Natural killer cell (primary cell): ENCODE measurements around the gene GAREM1. TPM values are rescaled to one million over a fixed set of nuclear protein-coding genes. Genes with fewer than 3 reads are reported as not detected.

Source experiments
- ATAC-seq, 3 donors: fragments of 150-1000 bp in 2 of 3; fragments of 200-7000 bp in 1 of 3; cut with Tn5 transposase; 1 replicate in 1 of 3; 2 replicates in 2 of 3; pipeline ENCODE4 v1.10.0; 2021; ENCODE audit warnings: mild to moderate bottlenecking in 2 of 3, moderate library complexity in 2 of 3
- DNase-seq, 2 donors: peaks; one replicate each; pipeline versions ENCODE4 v3.0.0 to v3.0.0-alpha.2; 2013 to 2021; ENCODE audit warnings: mixed read lengths in 1 of 2
- H3K27ac ChIP-seq: one replicate; pipeline ENCODE4 v1.5.1; 2013; ENCODE audit warnings: mild to moderate bottlenecking, low read length
- H3K27me3 ChIP-seq: one replicate; pipeline ENCODE4 v1.6.1; 2013; ENCODE audit warnings: low read length; ENCODE audit not compliant: control insufficient read depth, insufficient read depth
- H3K36me3 ChIP-seq: one replicate; pipeline ENCODE4 v1.6.1; 2013; ENCODE audit warnings: low read length; ENCODE audit not compliant: control insufficient read depth, insufficient read depth
- H3K4me1 ChIP-seq: one replicate; pipeline ENCODE4 v1.6.1; 2013; ENCODE audit warnings: low read length; ENCODE audit not compliant: control insufficient read depth, insufficient read depth
- H3K4me3 ChIP-seq: one replicate; pipeline ENCODE4 v1.5.1; 2013; ENCODE audit warnings: low read length
- H3K9me3 ChIP-seq: one replicate; pipeline ENCODE4 v1.6.1; 2013; ENCODE audit warnings: low read length; ENCODE audit not compliant: control insufficient read depth, insufficient read depth
- H3K27ac Mint-ChIP-seq, 2 donors: one replicate each; pipeline ENCODE4 v1.8.0; 2022; ENCODE audit warnings: mild to moderate bottlenecking in 2 of 2, mixed read lengths in 2 of 2, moderate library complexity in 1 of 2
- H3K27me3 Mint-ChIP-seq, 2 donors: one replicate each; pipeline ENCODE4 v1.8.0; 2022; ENCODE audit warnings: low read depth in 2 of 2, mixed read lengths in 2 of 2
- H3K36me3 Mint-ChIP-seq: one replicate; pipeline ENCODE4 v1.8.0; 2022; ENCODE audit warnings: mixed read lengths
- H3K4me1 Mint-ChIP-seq, 2 donors: one replicate each; pipeline ENCODE4 v1.8.0; 2022; ENCODE audit warnings: mixed read lengths in 2 of 2
- H3K4me3 Mint-ChIP-seq: one replicate; pipeline ENCODE4 v1.8.0; 2022; ENCODE audit warnings: mild to moderate bottlenecking, moderate library complexity, mixed read lengths
- H3K9me3 Mint-ChIP-seq, 2 donors: one replicate each; pipeline ENCODE4 v1.8.0; 2022; ENCODE audit warnings: mixed read lengths in 2 of 2
- CTCF ChIP-seq: fragments of 200-600 bp; IDR thresholded peaks from one replicate; pipeline ENCODE4 v1.8.0; 2022; ENCODE audit warnings: antibody characterized with exemption
- WGBS: methylation state at CpG from one replicate; pipeline ENCODE4 v1.1.7; 2013; ENCODE audit warnings: missing lambda C conversion rate; ENCODE audit not compliant: insufficient coverage; 5-methylcytosine and 5-hydroxymethylcytosine counted together
- intact Hi-C: fragments of 100-400 bp; cut with micrococcal nuclease; formaldehyde crosslinking; loops from one replicate; pipeline ENCODE4 v1.14.2; 2022
- total RNA-seq, 4 donors: library from RNA; stranded (reverse); fragments of 120-200 nt in 1 of 4; gene quantifications; one replicate each; pipeline versions ENCODE4 v1.2.3 to v1.2.4, GENCODE V29; 2013 to 2022

GAREM1 gene
- total RNA-seq, 3 donors from 2014 or later (not counting 1 experiment from before 2014, with no cell fraction given): 0.09 TPM; not detected in 2

- Mint-ChIP-seq H3K4me1 (no peaks in the 10 kb centered on the region), H3K27ac (no peak overlapping the region), H3K36me3 (no peaks in the 10 kb centered on the region), H3K27me3 (peaks cover 0 to 25% of the 10 kb centered on the region in 2 donors), H3K4me3 (no peak overlapping the region), H3K9me3 (no peaks in the 10 kb centered on the region)
- no peaks in the 10 kb centered on the region for H3K27me3 ChIP-seq
- no peak for ATAC-seq
- no peaks in the 10 kb centered on the region for H3K9me3 ChIP-seq
- no peaks in the 10 kb centered on the region for H3K36me3 ChIP-seq
- no peak overlapping the region for H3K27ac ChIP-seq
- no peak overlapping the region for H3K4me3 ChIP-seq
- TF ChIP-seq CTCF: no peak
- no CpG with 5 or more reads among the region's 1 CpG for WGBS
- DNase-seq: no peak
- no peaks in the 10 kb centered on the region for H3K4me1 ChIP-seq
- intact Hi-C loops: no loop called here
Measured at GRCh38 chr18:32389191-32389590, 81.5 kb downstream of the GAREM1 start.

- Mint-ChIP-seq H3K27ac (no peak overlapping the region), H3K27me3 (peaks cover 8 to 25% of the 10 kb centered on the region in 2 donors), H3K9me3 (no peaks in the 10 kb centered on the region), H3K36me3 (no peaks in the 10 kb centered on the region), H3K4me1 (no peaks in the 10 kb centered on the region), H3K4me3 (no peak overlapping the region)
- DNase-seq (no peak), ATAC-seq (no peak)
- no peak for TF ChIP-seq CTCF
- H3K9me3 ChIP-seq: no peaks in the 10 kb centered on the region
- WGBS: 86% methylated on average over 5 of the region's 5 CpGs
- H3K36me3 ChIP-seq: no peaks in the 10 kb centered on the region
- H3K27me3 ChIP-seq: no peaks in the 10 kb centered on the region
- H3K4me3 ChIP-seq: no peak overlapping the region
- no peaks in the 10 kb centered on the region for H3K4me1 ChIP-seq
- intact Hi-C loops: no loop called here
- H3K27ac ChIP-seq: no peak overlapping the region
Measured at GRCh38 chr18:32386471-32386870, 84.2 kb downstream of the GAREM1 start.

- Mint-ChIP-seq H3K36me3 (no peaks in the 10 kb centered on the region), H3K4me3 (no peak overlapping the region), H3K9me3 (no peaks in the 10 kb centered on the region), H3K27me3 (peaks cover 5 to 9% of the 10 kb centered on the region in 2 donors), H3K27ac (no peak overlapping the region), H3K4me1 (no peaks in the 10 kb centered on the region)
- Histone ChIP-seq H3K27ac (no peak overlapping the region), H3K9me3 (no peaks in the 10 kb centered on the region), H3K4me3 (no peak overlapping the region), H3K27me3 (no peaks in the 10 kb centered on the region), H3K4me1 (no peaks in the 10 kb centered on the region), H3K36me3 (no peaks in the 10 kb centered on the region)
- 75% methylated on average over 3 of the region's 4 CpGs for WGBS
- no peak for TF ChIP-seq CTCF
- no peak for ATAC-seq
- DNase-seq: no peak
- intact Hi-C loops: no loop called here
Measured at GRCh38 chr18:32383050-32383819, 87.4 kb downstream of the GAREM1 start.

- H3K4me3 ChIP-seq: no peak overlapping the region
- Mint-ChIP-seq H3K36me3 (no peaks in the 10 kb centered on the region), H3K9me3 (no peaks in the 10 kb centered on the region), H3K27me3 (peaks cover 0 to 9% of the 10 kb centered on the region in 2 donors), H3K4me1 (no peaks in the 10 kb centered on the region), H3K4me3 (no peak overlapping the region), H3K27ac (no peak overlapping the region)
- ATAC-seq: no peak
- H3K27ac ChIP-seq: no peak overlapping the region
- TF ChIP-seq CTCF: no peak
- H3K27me3 ChIP-seq: no peaks in the 10 kb centered on the region
- WGBS: 89% methylated on average over 2 of the region's 2 CpGs
- H3K9me3 ChIP-seq: no peaks in the 10 kb centered on the region
- no peaks in the 10 kb centered on the region for H3K36me3 ChIP-seq
- intact Hi-C loops: no loop called here
- H3K4me1 ChIP-seq: no peaks in the 10 kb centered on the region
- no peak for DNase-seq
Measured at GRCh38 chr18:32381761-32382160, 88.9 kb downstream of the GAREM1 start.
